ENCODE results near the gene NDNF.

NDNF gene

DNA sequence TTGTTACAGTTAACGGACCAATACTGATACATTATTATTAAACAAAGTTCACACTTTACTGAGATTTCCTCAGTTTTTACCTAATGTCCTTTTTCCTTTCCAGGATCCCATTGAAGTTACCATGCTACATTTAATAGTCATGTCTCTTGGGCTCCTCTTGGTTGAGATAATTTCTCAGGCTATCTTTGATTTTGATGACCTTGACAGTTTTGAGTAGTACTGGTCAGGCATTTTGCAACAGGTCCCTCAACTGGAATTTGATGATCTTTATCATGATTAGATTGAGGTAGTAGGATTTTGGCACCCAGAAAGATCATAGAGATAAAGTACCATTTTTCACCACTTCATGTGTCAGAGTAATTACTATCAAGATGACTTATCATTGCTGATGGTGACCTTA lies 53.8 kb downstream of the NDNF start:
- in situ Hi-C loops (cut with MboI; ENCODE audit: low sequenced_read_pairs), result no loop called here

DNA sequence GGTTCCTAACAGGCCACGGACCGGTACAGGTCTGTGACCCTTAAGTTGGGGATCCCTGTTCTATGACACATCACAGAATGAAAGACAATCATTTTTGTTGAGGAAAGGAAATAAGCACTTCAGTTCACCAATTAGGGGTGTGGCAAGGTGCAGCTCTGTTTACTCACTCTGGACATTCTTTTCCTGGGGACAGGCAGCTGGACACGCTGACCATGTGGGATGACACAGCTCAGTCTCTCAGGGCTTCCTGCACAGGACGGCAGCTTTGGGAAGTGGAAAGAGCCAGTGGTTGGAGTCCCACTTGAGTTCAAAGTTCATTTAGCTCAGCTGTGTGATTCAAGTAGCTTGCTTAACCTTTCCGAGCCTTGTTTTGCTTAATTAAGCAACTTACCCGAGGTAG lies 55.7 kb downstream of the NDNF start:
- in situ Hi-C loops (cut with MboI; ENCODE audit: low sequenced_read_pairs), result no loop called here

DNA sequence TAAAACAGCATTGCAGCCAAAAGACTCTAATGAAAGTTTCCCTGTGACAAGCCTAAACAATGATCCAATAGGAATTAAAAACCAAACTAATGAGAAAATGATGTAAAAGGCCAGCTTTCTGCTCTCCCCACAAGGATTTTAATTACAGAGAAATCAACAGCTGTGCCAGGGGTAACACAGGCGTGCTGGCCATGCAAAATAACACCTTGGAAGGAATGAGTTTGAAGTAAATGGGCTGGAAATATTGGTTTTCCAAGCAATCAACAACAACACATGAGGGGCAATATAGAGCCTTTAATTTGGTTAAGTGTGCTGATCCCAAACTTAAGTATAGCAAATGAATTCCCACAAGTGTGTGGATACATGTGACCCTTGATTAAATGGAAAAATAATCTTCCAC lies 56.9 kb downstream of the NDNF start:
- in situ Hi-C loops (cut with MboI; ENCODE audit: low sequenced_read_pairs), result no loop called here

DNA sequence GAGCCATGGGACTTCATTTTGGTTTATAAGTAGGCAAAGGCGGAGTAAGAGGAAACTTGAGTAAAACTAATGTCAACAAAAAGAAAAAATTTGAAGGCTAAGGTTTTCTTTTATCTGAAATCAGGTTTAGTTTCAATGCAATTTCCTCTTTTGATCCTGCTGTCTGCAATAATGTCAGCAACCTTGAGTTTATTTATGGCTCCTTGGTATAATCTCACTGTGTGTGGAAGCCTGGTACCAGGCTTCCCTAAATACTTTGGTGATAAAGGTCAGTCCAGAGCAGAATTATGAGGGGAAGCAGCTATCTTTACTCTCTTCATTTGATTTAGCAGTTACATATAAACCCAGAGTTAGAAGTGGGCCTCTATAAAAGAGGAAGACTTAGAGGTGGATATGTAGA lies 57.8 kb downstream of the NDNF start:
- in situ Hi-C loops (cut with MboI; ENCODE audit: low sequenced_read_pairs), result no loop called here

DNA sequence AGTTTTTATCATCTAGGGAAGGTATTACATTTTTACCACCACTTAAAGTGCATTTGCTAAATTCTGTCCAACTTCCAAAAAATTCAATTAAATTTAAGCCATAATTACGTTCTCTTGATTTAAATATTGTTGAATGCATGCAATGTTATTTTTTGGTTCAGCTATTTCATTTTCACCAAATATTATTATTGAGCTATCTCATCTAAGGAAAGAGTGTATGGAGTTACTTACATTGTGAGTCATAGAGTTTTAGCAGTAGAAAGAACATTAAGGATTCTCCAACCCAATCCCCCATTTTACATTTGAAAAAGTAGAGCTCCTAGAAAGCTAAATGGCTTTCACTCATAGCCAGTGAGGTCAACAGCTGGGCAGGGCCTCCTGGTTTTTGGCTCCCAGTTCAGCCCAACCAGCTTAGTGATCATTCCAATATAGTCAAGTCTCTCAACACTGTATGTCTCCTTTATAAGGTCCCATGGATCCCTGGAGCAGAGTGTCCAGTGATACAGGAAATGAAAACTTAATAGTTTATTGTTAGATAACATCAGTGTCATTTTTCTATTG lies 60.5 kb downstream of the NDNF start:
- in situ Hi-C loops (cut with MboI; ENCODE audit: low sequenced_read_pairs), result no loop called here

DNA sequence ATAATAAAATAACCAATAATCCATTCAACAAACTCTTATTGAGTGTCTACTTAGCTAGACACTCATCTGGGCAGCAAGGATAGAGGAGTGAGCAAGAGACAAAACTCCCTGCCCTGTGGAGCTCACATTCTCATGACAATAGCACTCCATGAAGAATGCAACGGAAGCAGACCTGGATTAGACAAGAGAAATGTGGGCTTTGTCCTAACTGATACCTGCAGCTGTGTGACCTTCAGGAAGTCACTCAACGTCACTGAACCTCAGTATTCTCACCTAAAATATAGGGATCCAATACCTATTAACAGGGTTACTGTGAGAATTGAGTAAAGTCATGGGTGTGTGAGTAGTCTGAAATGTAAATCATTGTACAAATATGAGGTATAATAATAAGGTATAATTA lies 61.2 kb downstream of the NDNF start:
- in situ Hi-C loops (cut with MboI; ENCODE audit: low sequenced_read_pairs), result no loop called here

DNA sequence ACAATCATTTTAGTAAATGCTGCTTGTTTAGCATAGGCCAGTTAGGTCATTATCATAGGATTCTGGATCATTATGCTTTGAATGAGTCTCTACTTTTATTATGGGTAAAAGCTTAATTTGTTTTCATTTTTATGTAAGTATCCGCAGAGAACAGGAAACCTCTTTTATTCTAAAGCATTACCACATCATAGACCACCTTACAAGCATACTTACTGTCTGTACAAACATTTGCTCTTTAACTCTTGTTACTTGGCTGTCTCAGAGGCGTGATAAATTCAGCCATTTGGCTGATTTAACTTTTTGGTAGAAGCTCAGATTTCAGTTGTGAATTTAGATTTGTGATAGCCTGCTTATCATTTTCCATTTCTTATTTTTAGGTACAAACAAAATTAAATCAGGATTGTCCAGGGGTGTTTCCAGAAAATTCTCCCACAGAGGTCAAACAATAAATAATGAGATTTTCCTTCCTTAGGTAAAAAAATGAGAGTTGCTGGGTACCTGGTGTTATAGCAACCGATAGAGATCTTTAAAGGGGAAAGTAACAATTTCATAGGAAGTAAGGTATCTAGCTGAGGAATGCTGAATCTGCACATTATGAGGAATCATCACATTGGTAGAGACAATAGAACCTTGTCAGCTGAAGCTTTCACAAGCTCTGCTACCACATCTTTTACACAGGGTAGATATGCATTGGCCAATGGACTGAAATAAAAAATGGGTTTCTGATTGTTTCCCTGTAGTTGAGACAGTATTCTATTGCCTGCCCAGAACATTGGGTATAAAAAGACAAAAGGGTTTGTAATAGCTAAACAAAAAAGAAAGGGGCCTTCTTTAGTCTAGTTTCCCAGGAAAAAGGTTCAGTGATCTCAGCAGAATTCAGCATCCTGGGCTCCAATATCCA lies 62.5 kb downstream of the NDNF start:
- in situ Hi-C loops (cut with MboI; ENCODE audit: low sequenced_read_pairs), result no loop called here

DNA sequence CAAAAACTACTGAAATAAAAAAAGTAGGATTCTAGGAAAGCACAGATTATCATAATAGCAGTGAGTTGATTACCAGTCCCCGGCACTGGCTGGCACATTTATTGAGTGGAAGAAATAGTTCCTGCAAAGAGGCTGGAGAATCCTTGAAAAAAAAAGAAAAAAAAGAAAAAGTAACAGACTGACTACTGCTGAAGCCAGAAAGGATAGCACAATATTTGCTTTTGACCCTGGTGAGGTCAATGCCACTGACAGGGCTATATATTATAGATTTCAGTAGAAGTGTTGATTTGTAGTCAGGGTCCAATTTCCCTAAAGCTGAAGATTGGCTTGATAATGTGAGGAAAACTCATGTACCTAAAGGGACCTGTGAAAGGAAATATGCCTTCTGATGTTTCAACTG lies 64.7 kb downstream of the NDNF start:
- in situ Hi-C loops (cut with MboI; ENCODE audit: low sequenced_read_pairs), result no loop called here

DNA sequence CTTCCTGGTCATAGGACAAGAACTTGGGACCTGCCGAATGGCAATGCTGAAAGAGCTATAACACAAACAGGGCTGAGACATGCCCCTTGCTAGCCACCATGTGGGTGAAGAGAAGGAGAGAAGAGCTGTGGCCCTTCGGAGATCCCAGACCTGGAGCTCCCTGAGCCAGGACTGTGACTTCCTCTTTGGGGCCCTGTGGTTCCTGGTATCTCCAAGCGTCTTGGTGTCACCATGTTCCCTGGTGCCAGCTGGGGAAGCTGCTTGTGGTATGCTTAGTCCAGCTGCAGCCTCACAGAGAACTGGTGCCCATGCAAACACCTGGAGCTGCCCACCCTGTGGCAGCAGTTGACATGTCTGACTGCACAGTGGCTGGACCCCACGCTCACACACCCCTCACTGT lies 68.5 kb downstream of the NDNF start:
- in situ Hi-C loops (cut with MboI; ENCODE audit: low sequenced_read_pairs), result no loop called here

DNA sequence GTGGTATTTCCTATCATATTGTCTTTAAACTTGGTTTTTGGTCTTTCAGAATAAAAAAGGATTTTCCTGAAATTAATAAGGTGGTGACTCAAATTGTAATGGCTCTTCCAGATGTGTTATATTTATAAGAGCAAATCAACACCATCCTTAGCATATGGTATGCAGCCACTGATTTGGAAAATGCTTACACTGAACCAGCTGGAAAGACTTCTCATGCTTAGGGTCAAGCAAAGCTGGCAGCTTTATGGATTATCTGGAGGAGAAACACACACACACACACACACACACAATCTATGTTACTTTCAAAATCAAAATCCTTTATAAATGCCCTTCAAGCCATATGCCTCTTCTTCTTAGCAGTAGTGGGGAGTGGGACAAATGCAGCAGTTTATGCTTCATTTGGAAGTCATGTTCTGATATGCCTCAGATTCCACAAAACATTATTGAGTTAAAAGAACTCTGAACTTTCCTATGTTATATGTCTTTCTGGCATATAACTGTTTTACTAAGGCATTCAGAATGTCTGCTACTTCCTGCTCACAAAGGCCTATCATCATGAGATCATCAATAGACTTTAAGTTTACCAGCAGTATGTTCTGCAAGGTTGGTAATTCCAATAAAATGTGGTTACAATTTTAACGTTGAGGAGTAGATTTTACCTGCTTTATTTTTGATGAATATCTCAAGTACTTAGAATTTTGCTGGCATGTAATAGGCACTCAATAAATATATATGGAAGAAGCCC lies 76.9 kb downstream of the NDNF start:
- in situ Hi-C loops (cut with MboI; ENCODE audit: low sequenced_read_pairs), result no loop called here

DNA sequence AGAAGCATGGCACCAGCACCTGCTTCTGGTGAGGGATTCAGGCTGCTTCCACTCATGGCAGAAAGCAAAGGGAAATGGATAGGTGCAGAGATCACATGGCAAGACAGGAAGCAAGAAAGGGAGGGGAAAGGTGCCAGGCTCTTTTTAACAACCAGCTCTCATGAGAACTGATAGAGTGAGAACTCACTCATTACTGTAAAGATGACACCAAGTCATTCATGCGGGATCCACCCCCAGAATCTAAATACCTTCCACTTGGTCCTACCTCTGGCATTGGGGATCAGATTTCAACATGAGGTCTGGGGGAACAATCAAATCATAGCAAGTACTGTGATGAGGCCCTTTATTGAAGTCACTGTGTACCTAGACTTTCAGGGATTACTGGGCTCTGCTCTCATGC lies 77.8 kb downstream of the NDNF start:
- in situ Hi-C loops (cut with MboI; ENCODE audit: low sequenced_read_pairs), result no loop called here

DNA sequence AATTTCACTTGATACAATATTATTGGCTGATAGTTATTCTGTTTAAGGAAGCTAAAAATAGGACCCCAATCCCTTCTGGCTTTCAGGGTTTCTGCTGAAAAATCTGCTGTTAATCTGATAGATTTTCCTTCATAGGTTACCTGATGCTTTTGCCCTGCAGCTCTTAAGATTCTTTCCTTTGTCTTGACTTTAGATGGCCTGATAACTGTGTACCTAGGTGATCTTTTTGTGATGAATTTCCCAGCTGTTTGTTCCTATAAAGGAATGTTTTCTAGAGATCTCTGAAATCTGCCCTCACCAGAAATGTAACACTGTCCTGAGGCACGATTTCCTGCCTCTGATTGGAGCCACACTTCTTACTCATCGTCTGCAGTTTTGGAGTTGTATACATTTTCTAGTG lies 80.5 kb downstream of the NDNF start:
- in situ Hi-C loops (cut with MboI; ENCODE audit: low sequenced_read_pairs), result no loop called here

DNA sequence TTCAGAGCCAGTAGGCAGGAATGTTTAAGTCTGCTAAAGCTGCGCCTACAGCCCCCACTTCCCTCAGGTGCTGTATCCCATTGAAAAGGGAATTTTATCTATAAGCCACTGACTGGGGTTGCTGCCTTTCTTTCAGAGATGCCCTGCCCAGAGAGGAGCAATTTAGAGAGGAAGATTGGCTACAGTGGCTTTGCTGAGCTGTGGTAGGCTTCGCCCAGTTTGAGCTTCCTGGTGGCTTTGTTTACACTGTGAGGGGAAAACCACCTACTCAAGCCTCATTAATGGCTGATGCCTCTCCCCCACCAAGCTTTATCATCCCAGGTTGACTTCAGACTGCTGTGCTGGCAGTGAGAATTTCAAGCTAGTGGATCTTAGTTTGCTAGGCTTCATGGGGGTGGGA lies 82.1 kb downstream of the NDNF start:
- in situ Hi-C loops (cut with MboI; ENCODE audit: low sequenced_read_pairs), result no loop called here
